ENCODE results near the gene COPA. TPM values are rescaled to one million over a fixed set of nuclear protein-coding genes. Genes with fewer than 3 reads are reported as not detected.

The COPA gene
- total RNA-seq, 1 experiment from 2014 or later, result 155 TPM

GRCh38 chr1:160245434-160245833, 97.6 kb downstream of the COPA start:
- H3K27me3 ChIP-seq (replicated peaks; ENCODE audit: control insufficient read depth, insufficient read depth, low read length), result no peaks in the 10 kb centered on the region
- H3K36me3 ChIP-seq (ENCODE audit: control insufficient read depth, insufficient read depth, low read length), result no peaks in the 10 kb centered on the region
- H3K27ac Mint-ChIP-seq (ENCODE audit: unreplicated experiment), result no peak overlapping the region
- H3K4me1 Mint-ChIP-seq (ENCODE audit: low read depth, unreplicated experiment), result no peaks in the 10 kb centered on the region
- H3K9me3 Mint-ChIP-seq (ENCODE audit: unreplicated experiment), result no peaks in the 10 kb centered on the region
- DNase-seq, result no peak
- H3K4me1 ChIP-seq, result no peaks in the 10 kb centered on the region
- H3K27me3 Mint-ChIP-seq (ENCODE audit: insufficient read depth, unreplicated experiment), result no peaks in the 10 kb centered on the region
- no peak overlapping the region for H3K4me3 ChIP-seq (ENCODE audit: low read depth, low read length)
- no peak overlapping the region for H3K4me3 Mint-ChIP-seq (ENCODE audit: unreplicated experiment)
- H3K36me3 Mint-ChIP-seq (ENCODE audit: insufficient read depth, unreplicated experiment), result peaks cover 23% of the 10 kb centered on the region
- no TSS peak for BruUV-seq (replicated peaks)
- POLR2A ChIA-PET, result interaction anchor here (0.6 kb wide), 1 partner anchor 24 kb away, joined by 4 read pairs; no protein-coding TSS in a partner anchor
- no peak for TF ChIP-seq CTCF (IDR thresholded peaks at IDR 0.05; ENCODE audit: insufficient read depth in 1 of 2, low read depth in 1 of 2, low read length in 1 of 2, severe bottlenecking in 1 of 2, unreplicated experiment in 1 of 2)
- H3K9me3 ChIP-seq, result no peaks in the 10 kb centered on the region
- intact Hi-C loops (cut with micrococcal nuclease; ENCODE audit: unreplicated experiment), result no loop called here
- CTCF ChIA-PET, result no interaction called here

DNA sequence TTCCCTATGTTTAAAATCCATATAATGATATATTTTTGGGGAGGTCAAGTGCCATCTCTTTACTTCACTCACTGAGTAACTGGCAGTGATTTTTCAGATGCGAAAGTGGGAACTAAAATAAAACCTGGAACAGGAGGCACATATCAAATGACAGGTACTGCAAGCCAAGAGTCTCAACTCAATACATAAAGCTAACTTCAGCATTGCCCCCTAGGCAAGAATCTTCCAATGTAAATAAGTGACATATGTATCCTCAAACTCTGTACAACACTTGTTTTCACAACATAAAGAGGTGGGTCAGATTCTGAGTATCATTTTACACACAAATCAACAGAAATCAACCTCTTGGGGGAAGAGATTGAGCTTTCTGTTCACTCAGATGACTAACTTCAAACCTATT, 98.8 kb downstream of the COPA start:
- DNase-seq, result no peak
- Mint-ChIP-seq H3K4me1 (ENCODE audit: low read depth, unreplicated experiment) (no peaks in the 10 kb centered on the region), H3K4me3 (ENCODE audit: unreplicated experiment) (no peak overlapping the region), H3K27me3 (ENCODE audit: insufficient read depth, unreplicated experiment) (no peaks in the 10 kb centered on the region), H3K27ac (ENCODE audit: unreplicated experiment) (no peak overlapping the region), H3K9me3 (ENCODE audit: unreplicated experiment) (no peaks in the 10 kb centered on the region), H3K36me3 (ENCODE audit: insufficient read depth, unreplicated experiment) (peaks cover 33% of the 10 kb centered on the region)
- no peaks in the 10 kb centered on the region for H3K4me1 ChIP-seq
- intact Hi-C loops (cut with micrococcal nuclease; ENCODE audit: unreplicated experiment), result no loop called here
- H3K36me3 ChIP-seq (ENCODE audit: control insufficient read depth, insufficient read depth, low read length), result no peaks in the 10 kb centered on the region
- ChIA-PET POLR2A (interaction anchor here (0.8 kb wide), 1 partner anchor 17 kb away, joined by 3 read pairs; no protein-coding TSS in a partner anchor), CTCF (interaction anchor here (1.3 kb wide), 1 partner anchor 51 kb away, joined by 3 read pairs; no protein-coding TSS in a partner anchor)
- H3K4me3 ChIP-seq (ENCODE audit: low read depth, low read length), result no peak overlapping the region
- no peaks in the 10 kb centered on the region for H3K9me3 ChIP-seq
- TF ChIP-seq CTCF (IDR thresholded peaks at IDR 0.05; ENCODE audit: insufficient read depth in 1 of 2, low read depth in 1 of 2, low read length in 1 of 2, severe bottlenecking in 1 of 2, unreplicated experiment in 1 of 2), result no peak
- no TSS peak for BruUV-seq (replicated peaks)
- H3K27me3 ChIP-seq (replicated peaks; ENCODE audit: control insufficient read depth, insufficient read depth, low read length), result no peaks in the 10 kb centered on the region

GRCh38 chr1:160243767-160244166, 99.3 kb downstream of the COPA start:
- peaks cover 35% of the 10 kb centered on the region for H3K36me3 Mint-ChIP-seq (ENCODE audit: insufficient read depth, unreplicated experiment)
- CTCF ChIA-PET, result interaction anchor here (1.3 kb wide), 1 partner anchor 50 kb away, joined by 3 read pairs; no protein-coding TSS in a partner anchor

More at GRCh38 chr1:160243767-160244166, 99.3 kb downstream of the COPA start:
- POLR2A ChIA-PET, result interaction anchor here (0.8 kb wide), 1 partner anchor 17 kb away, joined by 3 read pairs; no protein-coding TSS in a partner anchor
- Mint-ChIP-seq H3K27ac (ENCODE audit: unreplicated experiment) (no peak overlapping the region), H3K9me3 (ENCODE audit: unreplicated experiment) (no peaks in the 10 kb centered on the region), H3K27me3 (ENCODE audit: insufficient read depth, unreplicated experiment) (no peaks in the 10 kb centered on the region), H3K4me3 (ENCODE audit: unreplicated experiment) (no peak overlapping the region), H3K4me1 (ENCODE audit: low read depth, unreplicated experiment) (no peaks in the 10 kb centered on the region)
- DNase-seq, result no peak
- no peaks in the 10 kb centered on the region for H3K27me3 ChIP-seq (replicated peaks; ENCODE audit: control insufficient read depth, insufficient read depth, low read length)
- BruUV-seq (replicated peaks), result no TSS peak
- no peak for TF ChIP-seq CTCF (IDR thresholded peaks at IDR 0.05; ENCODE audit: insufficient read depth in 1 of 2, low read depth in 1 of 2, low read length in 1 of 2, severe bottlenecking in 1 of 2, unreplicated experiment in 1 of 2)
- H3K36me3 ChIP-seq (ENCODE audit: control insufficient read depth, insufficient read depth, low read length), result no peaks in the 10 kb centered on the region
- H3K9me3 ChIP-seq, result no peaks in the 10 kb centered on the region
- no peaks in the 10 kb centered on the region for H3K4me1 ChIP-seq
- H3K4me3 ChIP-seq (ENCODE audit: low read depth, low read length), result no peak overlapping the region
- intact Hi-C loops (cut with micrococcal nuclease; ENCODE audit: unreplicated experiment), result no loop called here

Data from Caco-2 (cell line).